ENCODE results near the gene CSF2RB.

DNA sequence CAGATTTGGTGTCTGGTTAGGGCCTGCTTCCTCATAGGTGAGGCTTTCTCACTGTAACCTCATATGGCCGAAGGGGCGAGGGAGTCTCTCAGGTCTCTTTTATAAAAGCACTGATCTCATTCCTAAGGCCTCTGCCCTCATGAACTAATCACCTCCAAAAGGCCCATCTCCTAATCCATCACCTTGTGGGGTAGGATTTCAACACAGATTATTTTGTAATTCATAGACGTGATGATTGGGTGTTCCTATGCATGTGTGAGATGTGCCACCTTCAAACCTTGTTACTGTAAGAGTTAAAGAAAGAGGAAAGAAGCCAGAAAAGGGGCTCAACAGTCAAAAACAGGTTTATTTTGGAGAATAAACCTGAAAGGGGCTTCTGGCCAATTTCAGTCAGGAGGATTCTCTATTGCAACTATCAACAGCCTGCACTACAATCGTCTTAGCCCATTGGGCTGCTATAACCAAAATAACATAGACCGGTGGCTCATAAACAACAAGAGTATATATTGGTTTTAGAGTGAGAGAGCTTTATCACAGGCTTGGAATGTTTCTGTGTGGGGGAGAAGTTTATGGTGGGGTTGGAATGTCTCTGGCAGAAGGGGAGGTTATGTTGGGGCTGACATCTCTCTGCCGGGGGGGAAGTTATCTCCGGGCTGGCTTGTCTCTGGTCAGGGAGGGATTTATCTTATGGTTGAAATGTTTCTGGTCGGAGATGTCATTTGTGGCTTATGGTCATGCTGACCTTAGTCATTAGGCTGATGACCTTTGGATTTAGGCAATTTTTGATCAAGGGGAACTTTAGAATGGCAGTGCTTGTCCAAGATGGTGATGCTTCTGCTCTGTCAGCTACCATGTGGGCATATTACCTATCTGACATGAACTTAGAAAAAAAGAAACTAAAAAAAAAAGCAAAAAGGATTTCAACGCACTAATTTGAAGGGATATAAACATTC lies 35.1 kb downstream of the CSF2RB start:
- TF ChIP-seq EZH2 (IDR thresholded peaks at IDR 0.05; ENCODE audit: insufficient read depth, poor library complexity, severe bottlenecking) (no peak), EZH2phosphoT487 (IDR thresholded peaks at IDR 0.05; ENCODE audit: insufficient read depth, low read depth) (no peak)
